Uterus (tissue), 4 donors: ENCODE results near the gene ATP2A2. TPM values are rescaled to one million over a fixed set of nuclear protein-coding genes. Genes with fewer than 3 reads are reported as not detected.
A peak's percentile ranks its signal among the peaks of the same experiment; 100 is the strongest.

Source experiments
- DNase-seq, 2 donors: peaks; one replicate each; pipeline ENCODE4 v3.0.0-alpha.2; 2019 to 2020
- H3K27ac ChIP-seq, 2 donors: fragments of 200-600 bp; sonication (generic); 1 replicate in 1 of 2; 2 replicates in 1 of 2; pipeline ENCODE4 v1.5.1; 2016 to 2018
- H3K27me3 ChIP-seq, 2 donors: fragments of 200-600 bp; sonication (generic); one replicate each; pipeline ENCODE4 v1.5.1; 2018 to 2019; ENCODE audit warnings: control low read depth in 1 of 2
- H3K36me3 ChIP-seq, 2 donors: fragments of 200-600 bp; sonication (generic); one replicate each; pipeline ENCODE4 v1.5.1; 2019; ENCODE audit warnings: control low read depth in 1 of 2
- H3K4me1 ChIP-seq, 2 donors: fragments of 200-600 bp; sonication (generic); one replicate each; pipeline ENCODE4 v1.5.1; 2018 to 2019; ENCODE audit warnings: control low read depth in 1 of 2
- H3K4me3 ChIP-seq, 2 donors: fragments of 200-600 bp; sonication (generic); 1 replicate in 1 of 2; 2 replicates in 1 of 2; pipeline ENCODE4 v1.5.1; 2018 to 2019; ENCODE audit warnings: mild to moderate bottlenecking in 1 of 2
- H3K9me3 ChIP-seq, 2 donors: fragments of 200-600 bp; sonication (generic); one replicate each; pipeline ENCODE4 v1.5.1; 2019; ENCODE audit warnings: control low read depth in 1 of 2
- CTCF ChIP-seq, 4 experiments: fragments of 200-600 bp in 2 of 4; fragments of 450-650 bp in 2 of 4; sonication (generic) in 2 of 4; IDR thresholded peaks; one replicate each; pipeline ENCODE4 v1.5.1; 2016 to 2019; ENCODE audit warnings: antibody characterized with exemption in 4 of 4, mild to moderate bottlenecking in 2 of 4, moderate library complexity in 1 of 4
- POLR2A ChIP-seq, 2 donors: fragments of 450-650 bp; IDR thresholded peaks; one replicate each; pipeline ENCODE4 v1.6.1; 2016; ENCODE audit warnings: antibody characterized with exemption in 2 of 2, mild to moderate bottlenecking in 1 of 2, moderate library complexity in 1 of 2
- intact Hi-C: fragments of 100-400 bp; cut with DNase I; formaldehyde crosslinking; loops from one replicate; pipeline ENCODE4 v1.15.1; 2023; ENCODE audit warnings: low total_unique reads
- total RNA-seq, 4 donors: library from RNA; depleted of rRNA in 3 of 4; stranded (reverse); fragments of >200 nt in 3 of 4; gene quantifications; one replicate each; pipeline versions ENCODE4 v1.1.0 to v1.2.4, GENCODE V29; 2014 to 2023
- donor health status: DM: yes; HTN: yes; CAD: no.

Gene ATP2A2
- total RNA-seq, 4 donors from 2014 or later, result 61.5 to 173 (median 97.9) TPM

- H3K4me3 ChIP-seq, result no peak overlapping the region
- H3K4me1 ChIP-seq, result peaks cover 0 to 20% of the 10 kb centered on the region in 2 donors
- DNase-seq, result peak; percentile 65 to 72
- no peaks in the 10 kb centered on the region for H3K27me3 ChIP-seq
- intact Hi-C loops, result no loop called here
- no peaks in the 10 kb centered on the region for H3K36me3 ChIP-seq
- no peaks in the 10 kb centered on the region for H3K9me3 ChIP-seq
- peak overlapping the region; percentile 70 to 76 for H3K27ac ChIP-seq
- TF ChIP-seq POLR2A (IDR thresholded peaks at IDR 0.05) (no peak), CTCF (IDR thresholded peaks at IDR 0.05) (no peak)
These were observed 10.7 kb upstream of the ATP2A2 start for GRCh38 chr12:110270125-110270962.

- Histone ChIP-seq H3K36me3 (no peaks in the 10 kb centered on the region), H3K27me3 (no peaks in the 10 kb centered on the region), H3K4me1 (peaks cover 0 to 20% of the 10 kb centered on the region in 2 donors), H3K27ac (peak overlapping the region; percentile 70 to 76), H3K4me3 (no peak overlapping the region), H3K9me3 (no peaks in the 10 kb centered on the region)
- intact Hi-C loops, result no loop called here
- TF ChIP-seq CTCF (IDR thresholded peaks at IDR 0.05) (no peak), POLR2A (IDR thresholded peaks at IDR 0.05) (no peak)
- DNase-seq, result no peak
These were observed 10.0 kb upstream of the ATP2A2 start for GRCh38 chr12:110271015-110271414.

GRCh38 chr12:110277530-110278254 is 3.4 kb upstream of the ATP2A2 start:
- no peak for DNase-seq
- intact Hi-C loops, result no loop called here
- Histone ChIP-seq H3K27ac (no peak overlapping the region), H3K4me3 (no peak overlapping the region), H3K27me3 (no peaks in the 10 kb centered on the region), H3K9me3 (no peaks in the 10 kb centered on the region), H3K4me1 (peaks cover 0 to 3% of the 10 kb centered on the region in 2 donors), H3K36me3 (no peaks in the 10 kb centered on the region)
- TF ChIP-seq POLR2A (IDR thresholded peaks at IDR 0.05), result no peak
- no peak for TF ChIP-seq CTCF (IDR thresholded peaks at IDR 0.05)

GRCh38 chr12:110278255-110278536 is 2.9 kb upstream of the ATP2A2 start:
- intact Hi-C loops, result no loop called here
- TF ChIP-seq POLR2A (IDR thresholded peaks at IDR 0.05) (no peak), CTCF (IDR thresholded peaks at IDR 0.05) (no peak)
- Histone ChIP-seq H3K4me1 (peaks cover 0 to 3% of the 10 kb centered on the region in 2 donors), H3K9me3 (no peaks in the 10 kb centered on the region), H3K4me3 (no peak overlapping the region), H3K27ac (no peak overlapping the region), H3K36me3 (no peaks in the 10 kb centered on the region), H3K27me3 (no peaks in the 10 kb centered on the region)
- no peak for DNase-seq
